SK-N-SH (cell line): Measurements from ENCODE around the gene PARP12. TPM values are rescaled to one million over a fixed set of nuclear protein-coding genes. Genes with fewer than 3 reads are reported as not detected.

ENCODE experiments used
- CTCF ChIA-PET: fragments of 300-600, 350-600 bp; formaldehyde crosslinking; extraction: SDS; loops from one replicate; lab custom pipeline; 2021; lab: Yijun Ruan, JAX
- POLR2A ChIA-PET: fragments of 350-600 bp; sonication (Branson Sonifier 250); formaldehyde crosslinking; extraction: SDS; loops from one replicate; lab custom pipeline; 2020; ENCODE audit warnings: antibody characterized with exemption, inconsistent platforms; lab: Yijun Ruan, JAX
- DNase-seq: peaks from one replicate; pipeline ENCODE4 v3.0.0; 2012
- H2AFZ ChIP-seq: fragments of 200-600 bp; sonication (generic); 2 replicates; pipeline ENCODE4 v1.8.1; 2016; ENCODE audit warnings: antibody characterized with exemption, mild to moderate bottlenecking, low read depth
- H3F3A ChIP-seq: fragments of 200-600 bp; sonication (generic); replicated peaks from 2 replicates; pipeline ENCODE3; 2016; ENCODE audit warnings: antibody characterized with exemption, mild to moderate bottlenecking; ENCODE audit not compliant: insufficient read depth
- H3K27ac ChIP-seq, 2 experiments: fragments of 200-500 bp in 1 of 2; fragments of 200-600 bp in 1 of 2; sonication (Bioruptor generic) in 1 of 2; sonication (generic), shearing (Covaris generic) in 1 of 2; 2 replicates each; pipeline versions ENCODE4 v1.5.1 to v1.6.1; 2014 to 2016; ENCODE audit warnings: low read depth in 2 of 2, inconsistent platforms in 1 of 2, low read length in 1 of 2, mild to moderate bottlenecking in 1 of 2, mixed read lengths in 1 of 2
- H3K27me3 ChIP-seq: fragments of 200-600 bp; sonication (generic), shearing (Covaris generic); 2 replicates; pipeline ENCODE4 v1.6.1; 2016; ENCODE audit warnings: mixed run types; ENCODE audit not compliant: insufficient read depth
- H3K36me3 ChIP-seq, 2 experiments: fragments of 200-500 bp in 1 of 2; fragments of 200-600 bp in 1 of 2; sonication (Bioruptor generic) in 1 of 2; sonication (generic) in 1 of 2; replicated peaks in 1 of 2; 2 replicates each; pipeline versions ENCODE3 to v1.5.1; 2014 to 2016; ENCODE audit warnings: low read length in 1 of 2, mild to moderate bottlenecking in 1 of 2; ENCODE audit not compliant: insufficient read depth in 2 of 2, control insufficient read depth in 1 of 2
- H3K4me1 ChIP-seq, 2 experiments: fragments of 200-500 bp in 1 of 2; fragments of 200-600 bp in 1 of 2; sonication (Bioruptor generic) in 1 of 2; sonication (generic), shearing (Covaris generic) in 1 of 2; 2 replicates each; pipeline versions ENCODE4 v1.5.1 to v1.6.1; 2014 to 2016; ENCODE audit warnings: low read depth in 1 of 2, low read length in 1 of 2, mixed run types in 1 of 2; ENCODE audit not compliant: insufficient read depth in 2 of 2, control insufficient read depth in 1 of 2
- H3K4me2 ChIP-seq: fragments of 200-600 bp; sonication (generic), shearing (Covaris generic); 2 replicates; pipeline ENCODE4 v1.6.1; 2017; ENCODE audit warnings: mixed run types
- H3K4me3 ChIP-seq, 2 experiments: fragments of 200-500 bp in 1 of 2; fragments of 200-600 bp in 1 of 2; sonication (Bioruptor generic) in 1 of 2; sonication (generic), shearing (Covaris generic) in 1 of 2; 2 replicates each; pipeline versions ENCODE4 v1.5.1 to v1.8.1; 2014 to 2016; ENCODE audit warnings: low read depth in 2 of 2, inconsistent platforms in 1 of 2, low read length in 1 of 2, mild to moderate bottlenecking in 1 of 2, mixed read lengths in 1 of 2, moderate library complexity in 1 of 2
- H3K79me2 ChIP-seq: fragments of 200-600 bp; sonication (generic); 2 replicates; pipeline ENCODE4 v1.8.1; 2017; ENCODE audit warnings: mild to moderate bottlenecking; ENCODE audit not compliant: insufficient read depth
- H3K9ac ChIP-seq: fragments of 200-600 bp; sonication (generic); 2 replicates; pipeline ENCODE4 v1.6.1; 2017; ENCODE audit warnings: mixed run types
- H3K9me2 ChIP-seq: fragments of 200-600 bp; sonication (generic); 2 replicates; pipeline ENCODE4 v1.6.1; 2017; ENCODE audit warnings: mixed run types
- H3K9me3 ChIP-seq: fragments of 200-600 bp; sonication (generic); 2 replicates; pipeline ENCODE4 v1.6.1; 2017; ENCODE audit warnings: mixed run types, mild to moderate bottlenecking, moderate library complexity
- H4K20me1 ChIP-seq: fragments of 200-600 bp; sonication (generic); 2 replicates; pipeline ENCODE4 v1.6.1; 2017; ENCODE audit warnings: mild to moderate bottlenecking, mixed run types; ENCODE audit not compliant: insufficient read depth
- ELF1 ChIP-seq: IDR thresholded peaks from 2 replicates; pipeline ENCODE4 v1.4.0; 2012
- EP300 ChIP-seq, 2 experiments: IDR thresholded peaks; 2 replicates each; pipeline versions ENCODE4 v1.4.0 to v1.6.1; 2012; ENCODE audit warnings: borderline replicate concordance in 1 of 2, low read depth in 1 of 2, low read length in 1 of 2
- FOSL2 ChIP-seq: IDR thresholded peaks from 2 replicates; pipeline ENCODE4 v1.4.0; 2012; ENCODE audit warnings: low read depth, mild to moderate bottlenecking, moderate library complexity, borderline replicate concordance
- FOXJ3 ChIP-seq: sonication (generic); formaldehyde crosslinking; IDR thresholded peaks from 2 replicates; pipeline ENCODE4 v1.5.1; 2020; ENCODE audit warnings: mild to moderate bottlenecking, missing genetic modification reagents
- FOXM1 ChIP-seq: IDR thresholded peaks from 2 replicates; pipeline ENCODE4 v1.4.0; 2012; ENCODE audit warnings: low read depth, mild to moderate bottlenecking
- GABPA ChIP-seq: IDR thresholded peaks from 2 replicates; pipeline ENCODE4 v1.4.0; 2012; ENCODE audit warnings: low read depth, mild to moderate bottlenecking
- GATA2 ChIP-seq: sonication (generic); formaldehyde crosslinking; IDR thresholded peaks from 2 replicates; pipeline ENCODE4 v1.5.0; 2020; ENCODE audit warnings: mild to moderate bottlenecking, missing genetic modification reagents
- JUND ChIP-seq: IDR thresholded peaks from 2 replicates; pipeline ENCODE4 v1.4.0; 2012
- MAX ChIP-seq: IDR thresholded peaks from 2 replicates; pipeline ENCODE4 v1.4.0; 2012; ENCODE audit warnings: low read depth
- MXI1 ChIP-seq: IDR thresholded peaks from 2 replicates; pipeline ENCODE4 v1.6.1; 2012; ENCODE audit warnings: mild to moderate bottlenecking, low read depth, low read length, improper control_type of control experiment
- NFIC ChIP-seq: IDR thresholded peaks from 2 replicates; pipeline ENCODE4 v1.4.0; 2012; ENCODE audit warnings: borderline replicate concordance
- NRF1 ChIP-seq: IDR thresholded peaks from 2 replicates; pipeline ENCODE4 v1.6.1; 2012; ENCODE audit warnings: low read depth, mild to moderate bottlenecking, low read length
- POLR2AphosphoS5 ChIP-seq: IDR thresholded peaks from 2 replicates; pipeline ENCODE4 v1.6.1; 2012; ENCODE audit warnings: low read depth, low read length
- REST ChIP-seq: IDR thresholded peaks from 2 replicates; pipeline ENCODE4 v1.6.1; 2012; ENCODE audit warnings: mild to moderate bottlenecking, low read depth, low read length, moderate library complexity
- RFX5 ChIP-seq: IDR thresholded peaks from 2 replicates; pipeline ENCODE4 v1.6.1; 2012; ENCODE audit warnings: mild to moderate bottlenecking, improper control_type of control experiment, low read length
- RXRA ChIP-seq: IDR thresholded peaks from 2 replicates; pipeline ENCODE4 v1.4.0; 2012; ENCODE audit warnings: low read depth, mild to moderate bottlenecking, borderline replicate concordance
- SMC3 ChIP-seq: IDR thresholded peaks from 2 replicates; pipeline ENCODE4 v1.6.1; 2012; ENCODE audit warnings: low read depth, low read length, improper control_type of control experiment
- TAF1 ChIP-seq: IDR thresholded peaks from 2 replicates; pipeline ENCODE4 v1.6.1; 2012; ENCODE audit warnings: low read depth, mild to moderate bottlenecking, low read length, moderate library complexity, borderline replicate concordance
- TCF12 ChIP-seq: IDR thresholded peaks from 2 replicates; pipeline ENCODE4 v1.4.0; 2012
- TEAD4 ChIP-seq: IDR thresholded peaks from 2 replicates; pipeline ENCODE4 v1.4.0; 2012; ENCODE audit warnings: mild to moderate bottlenecking, borderline replicate concordance; ENCODE audit not compliant: insufficient read depth
- USF1 ChIP-seq: IDR thresholded peaks from 2 replicates; pipeline ENCODE4 v1.4.0; 2012; ENCODE audit warnings: low read depth, borderline replicate concordance
- USF2 ChIP-seq: fragments of 150-350 bp; IDR thresholded peaks from 2 replicates; pipeline ENCODE4 v1.6.1; 2017; ENCODE audit warnings: antibody characterized with exemption, low read length, low read depth, borderline replicate concordance
- ZBTB33 ChIP-seq: IDR thresholded peaks from 2 replicates; pipeline ENCODE4 v1.4.0; 2012; ENCODE audit warnings: low read depth, borderline replicate concordance
- WGBS: methylation state at CpG from one replicate; pipeline ENCODE4 v1.1.6; 2017; ENCODE audit warnings: low lambda C conversion rate; 5-methylcytosine and 5-hydroxymethylcytosine counted together
- polyA plus RNA-seq, 3 experiments: library from polyadenylated mRNA; depleted of rRNA; stranded (reverse); fragments of >200 nt; gene quantifications; 2 replicates each; pipeline ENCODE4 v1.2.3, GENCODE V29; 2012
- TF ChIP-seq, protein P1 (sequence below): fragments of 150-350 bp; IDR thresholded peaks from 2 replicates; pipeline ENCODE4 v1.6.1; 2016; ENCODE audit warnings: mild to moderate bottlenecking, low read depth, low read length
- TF ChIP-seq, protein P2 (sequence below): IDR thresholded peaks from 2 replicates; pipeline ENCODE4; 2012

PARP12 gene
- polyA plus RNA-seq, 1 of the 3 experiments (the other 2 are of a cell fraction) = 17.7 TPM

DNA sequence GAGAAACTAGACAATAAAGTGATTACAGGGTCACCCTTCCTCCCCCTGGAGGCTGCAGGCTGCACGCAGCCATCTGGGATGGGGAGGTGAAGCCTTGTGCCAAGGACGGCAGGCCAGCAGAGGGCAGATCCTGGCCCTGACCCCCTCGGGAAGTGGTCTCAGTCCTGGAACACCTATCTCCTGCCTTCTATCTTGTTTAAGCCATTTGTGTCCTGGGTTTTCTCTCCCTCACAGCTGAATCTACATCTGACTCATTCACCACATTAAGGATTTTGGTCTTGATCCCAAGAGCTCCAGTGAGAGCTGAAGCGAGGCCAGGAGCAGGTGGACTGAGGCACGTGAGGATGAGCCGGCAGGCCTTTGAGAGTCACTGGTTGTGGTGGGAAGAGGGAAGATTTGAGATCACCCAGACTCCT lies 16.4 kb upstream of the PARP12 start (continued):
- TF ChIP-seq REST (no peak), TEAD4 (no peak), NFIC (no peak), USF2 (no peak), GABPA (no peak), MXI1 (no peak)

DNA sequence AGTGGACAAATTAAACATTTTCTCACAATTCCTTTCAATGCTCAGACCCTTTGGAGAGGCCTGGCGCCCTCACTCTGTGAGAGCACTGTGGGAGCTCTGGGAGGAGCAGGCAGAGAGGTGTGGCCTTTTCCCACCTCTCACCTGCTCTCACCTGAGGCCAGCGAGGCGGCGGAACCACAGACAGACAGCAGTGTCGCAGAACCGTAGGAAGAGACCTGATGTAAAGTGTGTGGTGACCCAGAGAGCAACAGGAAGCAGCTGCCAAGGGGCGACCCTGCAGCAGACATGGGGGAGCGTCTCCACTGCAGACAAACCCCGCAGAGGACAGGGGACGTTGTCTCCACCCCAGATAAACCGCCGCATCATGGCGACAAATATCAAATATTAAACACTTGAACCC lies 15.6 kb upstream of the PARP12 start:
- TF ChIP-seq TCF12 (no peak), FOSL2 (no peak), ZBTB33 (no peak), TAF1 (no peak), JUND (no peak), GATA2 (CRISPR knock-in tag) (no peak), MAX (no peak), FOXM1 (no peak), RFX5 (no peak), NRF1 (no peak), RXRA (no peak), USF1 (no peak), SMC3 (no peak), ELF1 (no peak), EP300 (IDR thresholded peaks at IDR 0.05; ENCODE audit: borderline replicate concordance in 1 of 2, low read depth in 1 of 2, low read length in 1 of 2) (no peak), POLR2AphosphoS5 (no peak), FOXJ3 (CRISPR knock-in tag) (no peak)
- TF ChIP-seq, protein P1, sequence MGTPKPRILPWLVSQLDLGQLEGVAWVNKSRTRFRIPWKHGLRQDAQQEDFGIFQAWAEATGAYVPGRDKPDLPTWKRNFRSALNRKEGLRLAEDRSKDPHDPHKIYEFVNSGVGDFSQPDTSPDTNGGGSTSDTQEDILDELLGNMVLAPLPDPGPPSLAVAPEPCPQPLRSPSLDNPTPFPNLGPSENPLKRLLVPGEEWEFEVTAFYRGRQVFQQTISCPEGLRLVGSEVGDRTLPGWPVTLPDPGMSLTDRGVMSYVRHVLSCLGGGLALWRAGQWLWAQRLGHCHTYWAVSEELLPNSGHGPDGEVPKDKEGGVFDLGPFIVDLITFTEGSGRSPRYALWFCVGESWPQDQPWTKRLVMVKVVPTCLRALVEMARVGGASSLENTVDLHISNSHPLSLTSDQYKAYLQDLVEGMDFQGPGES = no peak
- TF ChIP-seq, protein P2, sequence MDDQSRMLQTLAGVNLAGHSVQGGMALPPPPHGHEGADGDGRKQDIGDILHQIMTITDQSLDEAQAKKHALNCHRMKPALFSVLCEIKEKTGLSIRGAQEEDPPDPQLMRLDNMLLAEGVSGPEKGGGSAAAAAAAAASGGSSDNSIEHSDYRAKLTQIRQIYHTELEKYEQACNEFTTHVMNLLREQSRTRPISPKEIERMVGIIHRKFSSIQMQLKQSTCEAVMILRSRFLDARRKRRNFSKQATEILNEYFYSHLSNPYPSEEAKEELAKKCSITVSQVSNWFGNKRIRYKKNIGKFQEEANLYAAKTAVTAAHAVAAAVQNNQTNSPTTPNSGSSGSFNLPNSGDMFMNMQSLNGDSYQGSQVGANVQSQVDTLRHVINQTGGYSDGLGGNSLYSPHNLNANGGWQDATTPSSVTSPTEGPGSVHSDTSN = no peak
- 91% methylated on average over 13 of the region's 13 CpGs for WGBS
- Histone ChIP-seq H3K4me3 (no peak overlapping the region), H2AFZ (no peak overlapping the region), H3K36me3 (no peaks in the 10 kb centered on the region), H3F3A (peaks cover 4% of the 10 kb centered on the region), H3K9ac (no peak overlapping the region), H3K27ac (no peak overlapping the region; a peak in 1 of 4 replicates), H3K79me2 (no peaks in the 10 kb centered on the region), H3K9me2 (no peaks in the 10 kb centered on the region), H3K27me3 (no peaks in the 10 kb centered on the region), H4K20me1 (no peaks in the 10 kb centered on the region), H3K9me3 (no peaks in the 10 kb centered on the region), H3K4me2 (no peak overlapping the region), H3K4me1 (peaks cover 0 to 30% of the 10 kb centered on the region in 2 experiments; a peak in 2 of 4 replicates)
- POLR2A ChIA-PET = no interaction called here
- DNase-seq = no peak
- CTCF ChIA-PET = interaction anchor here (0.6 to 1.9 kb wide), 4 partner anchors 11 to 77 kb away, joined by 3 to 4 read pairs (median 4); partner anchors contain the start of gene PARP12
